Choroid plexus epithelial cell (primary cell): Measurements from ENCODE around the gene CARM1.
A peak's percentile ranks its signal among the peaks of the same experiment; 100 is the strongest.

Experiments
- DNase-seq: peaks from one replicate; pipeline ENCODE4 v3.0.0-alpha.2; 2010; ENCODE audit warnings: low read depth
- H3K4me3 ChIP-seq: 2 replicates; pipeline ENCODE4 v1.5.1; 2011; ENCODE audit warnings: low read depth, mild to moderate bottlenecking, control low read depth, low read length, moderate library complexity
- CTCF ChIP-seq: conservative IDR thresholded peaks from 2 replicates; pipeline ENCODE4 v1.5.1; 2011; ENCODE audit warnings: low read depth, mild to moderate bottlenecking, control low read depth, inconsistent platforms, low read length, moderate library complexity

Gene CARM1

DNA sequence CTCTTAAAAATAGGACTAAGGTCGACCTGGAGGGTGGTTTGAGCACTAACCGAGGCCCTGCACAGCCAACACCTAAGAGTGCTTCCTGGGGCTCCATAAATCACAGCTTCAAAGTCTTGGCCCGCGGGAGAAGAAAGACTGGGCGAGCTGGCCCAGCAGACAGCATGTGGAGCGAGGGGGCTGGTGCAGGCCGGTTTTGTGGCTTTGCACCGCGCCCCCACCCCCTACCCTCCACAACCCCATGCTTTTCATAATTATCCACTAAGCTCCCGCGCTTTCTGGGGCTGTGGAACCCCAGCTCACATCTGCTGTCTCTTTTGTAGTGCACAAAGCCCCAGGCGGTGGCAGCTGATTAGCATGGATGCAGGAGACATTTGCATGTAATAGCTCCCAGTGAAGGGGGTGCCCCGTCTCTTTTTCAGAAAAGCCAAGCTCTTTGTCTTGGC is 17.1 kb downstream of the CARM1 start:
- H3K4me3 ChIP-seq, result no peak overlapping the region
- no peak for DNase-seq

GRCh38 chr19:10889880-10890279 is 18.5 kb downstream of the CARM1 start:
- no peak for TF ChIP-seq CTCF
- no peak for DNase-seq
- H3K4me3 ChIP-seq, result no peak overlapping the region

More for the DNA sequence above, 17.1 kb downstream of the CARM1 start:
- TF ChIP-seq CTCF, result no peak

- H3K4me3 ChIP-seq, result no peak overlapping the region
- no peak for TF ChIP-seq CTCF
- no peak for DNase-seq
Observed at GRCh38 chr19:10891405-10892086, 20.2 kb downstream of the CARM1 start.

DNA sequence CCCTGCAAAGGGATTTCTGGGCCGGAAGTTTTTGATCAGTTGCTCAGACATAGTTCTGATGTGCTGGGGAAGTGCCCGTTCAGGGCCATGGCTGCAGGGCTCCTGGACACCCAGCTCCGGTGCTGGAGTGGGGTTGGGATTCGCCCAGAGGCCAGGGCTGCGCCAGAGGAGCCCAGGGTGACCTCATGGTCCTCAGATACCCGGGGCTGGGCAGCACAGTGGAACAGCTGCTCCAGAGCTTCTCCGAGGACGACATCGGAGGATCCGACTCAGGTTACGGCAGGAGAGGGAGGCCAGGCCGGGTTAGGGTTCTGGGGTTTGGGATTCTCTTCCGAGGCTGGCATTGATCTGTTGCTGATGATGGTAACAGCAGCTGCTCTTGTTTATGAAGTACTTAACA is 20.9 kb downstream of the CARM1 start:
- DNase-seq, result no peak
- H3K4me3 ChIP-seq, result no peak overlapping the region
- no peak for TF ChIP-seq CTCF

DNA sequence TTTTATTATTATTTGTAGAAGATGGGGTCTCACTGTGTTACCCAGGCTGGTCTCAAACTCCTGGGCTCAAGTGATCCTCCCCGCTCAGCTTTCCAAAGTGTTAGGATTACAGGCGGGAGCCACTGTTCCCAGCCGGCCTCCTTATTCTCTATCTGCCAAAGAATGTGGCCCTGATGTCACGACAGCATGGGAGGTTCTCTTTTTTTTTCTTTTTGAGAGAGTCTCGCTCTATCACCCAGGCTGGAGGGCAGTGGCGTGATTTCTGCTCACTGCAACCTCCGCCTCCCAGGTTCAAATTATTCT is 23.5 kb downstream of the CARM1 start:
- TF ChIP-seq CTCF, result no peak
- H3K4me3 ChIP-seq, result no peak overlapping the region
- no peak for DNase-seq

- no peak for DNase-seq
- H3K4me3 ChIP-seq, result no peak overlapping the region
- no peak for TF ChIP-seq CTCF
Observed at GRCh38 chr19:10895363-10895762, 24.0 kb downstream of the CARM1 start.

GRCh38 chr19:10895920-10896319 is 24.6 kb downstream of the CARM1 start:
- peak; percentile 18 for TF ChIP-seq CTCF
- no peak for DNase-seq
- H3K4me3 ChIP-seq, result no peak overlapping the region
